Liver (tissue), 3 donors: Measurements from ENCODE around the gene SF1.

ENCODE experiments used
- ATF3 ChIP-seq: IDR thresholded peaks from 2 replicates; pipeline ENCODE4 v1.6.1; 2016; ENCODE audit warnings: antibody characterized with exemption
- GABPA ChIP-seq, 2 donors: IDR thresholded peaks in 1 of 2; conservative IDR thresholded peaks in 1 of 2; 2 replicates each; pipeline ENCODE4 v1.6.1; 2016; ENCODE audit warnings: antibody characterized with exemption in 2 of 2, mild to moderate bottlenecking in 1 of 2, moderate library complexity in 1 of 2
- HNF4G ChIP-seq: IDR thresholded peaks from 2 replicates; pipeline ENCODE4 v1.6.1; 2016; ENCODE audit warnings: antibody characterized with exemption
- JUND ChIP-seq, 2 donors: IDR thresholded peaks; 2 replicates each; pipeline ENCODE4 v1.6.1; 2016; ENCODE audit warnings: antibody characterized with exemption in 2 of 2
- NR2F2 ChIP-seq: IDR thresholded peaks from 2 replicates; pipeline ENCODE4 v1.6.1; 2016; ENCODE audit warnings: antibody characterized with exemption
- RAD21 ChIP-seq, 2 donors: IDR thresholded peaks; 2 replicates each; pipeline ENCODE4 v1.6.1; 2016; ENCODE audit warnings: antibody characterized with exemption in 2 of 2, mild to moderate bottlenecking in 2 of 2
- RXRA ChIP-seq, 2 donors: IDR thresholded peaks; 2 replicates each; pipeline ENCODE4 v1.6.1; 2017 to 2018; ENCODE audit warnings: antibody characterized with exemption in 2 of 2, mild to moderate bottlenecking in 1 of 2
- SP1 ChIP-seq: IDR thresholded peaks from 2 replicates; pipeline ENCODE4 v1.6.1; 2018; ENCODE audit warnings: antibody characterized with exemption, mild to moderate bottlenecking
- TAF1 ChIP-seq: conservative IDR thresholded peaks from 2 replicates; pipeline ENCODE4 v1.6.1; 2016; ENCODE audit warnings: antibody characterized with exemption, mild to moderate bottlenecking
- YY1 ChIP-seq: IDR thresholded peaks from 2 replicates; pipeline ENCODE4 v1.6.1; 2016; ENCODE audit warnings: antibody characterized with exemption, mild to moderate bottlenecking
- TF ChIP-seq, protein P1 (sequence below): fragments of 150-350 bp; IDR thresholded peaks from 2 replicates; pipeline ENCODE4 v1.5.1; 2017; ENCODE audit warnings: improper control_type of control experiment, low read depth, low read length; ENCODE audit not compliant: missing input control
- TF ChIP-seq, protein P2 (sequence below): IDR thresholded peaks from 2 replicates; pipeline ENCODE4 v1.6.1; 2016; ENCODE audit warnings: antibody characterized with exemption
- TF ChIP-seq, protein P3 (sequence below): IDR thresholded peaks from 2 replicates; pipeline ENCODE4 v1.6.1; 2016; ENCODE audit warnings: antibody characterized with exemption
- TF ChIP-seq, protein P4 (sequence below): IDR thresholded peaks from 2 replicates; pipeline ENCODE4 v1.6.1; 2016; ENCODE audit warnings: antibody characterized with exemption, mild to moderate bottlenecking
- donor health status: healthy.
- donor health status: healthy.

- TF ChIP-seq, protein P1, sequence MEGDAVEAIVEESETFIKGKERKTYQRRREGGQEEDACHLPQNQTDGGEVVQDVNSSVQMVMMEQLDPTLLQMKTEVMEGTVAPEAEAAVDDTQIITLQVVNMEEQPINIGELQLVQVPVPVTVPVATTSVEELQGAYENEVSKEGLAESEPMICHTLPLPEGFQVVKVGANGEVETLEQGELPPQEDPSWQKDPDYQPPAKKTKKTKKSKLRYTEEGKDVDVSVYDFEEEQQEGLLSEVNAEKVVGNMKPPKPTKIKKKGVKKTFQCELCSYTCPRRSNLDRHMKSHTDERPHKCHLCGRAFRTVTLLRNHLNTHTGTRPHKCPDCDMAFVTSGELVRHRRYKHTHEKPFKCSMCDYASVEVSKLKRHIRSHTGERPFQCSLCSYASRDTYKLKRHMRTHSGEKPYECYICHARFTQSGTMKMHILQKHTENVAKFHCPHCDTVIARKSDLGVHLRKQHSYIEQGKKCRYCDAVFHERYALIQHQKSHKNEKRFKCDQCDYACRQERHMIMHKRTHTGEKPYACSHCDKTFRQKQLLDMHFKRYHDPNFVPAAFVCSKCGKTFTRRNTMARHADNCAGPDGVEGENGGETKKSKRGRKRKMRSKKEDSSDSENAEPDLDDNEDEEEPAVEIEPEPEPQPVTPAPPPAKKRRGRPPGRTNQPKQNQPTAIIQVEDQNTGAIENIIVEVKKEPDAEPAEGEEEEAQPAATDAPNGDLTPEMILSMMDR = no peak
- TF ChIP-seq SP1 (no peak), HNF4G (no peak), RXRA (IDR thresholded peaks at IDR 0.05) (peak in 1 of 2 donors; percentile 47), YY1 (no peak), RAD21 (IDR thresholded peaks at IDR 0.05) (no peak), ATF3 (no peak), NR2F2 (no peak), GABPA (IDR thresholded peaks at IDR 0.05 in 1 of 2, conservative IDR thresholded peaks at IDR 0.05 in 1 of 2) (no peak), JUND (IDR thresholded peaks at IDR 0.05) (no peak), TAF1 (no peak)
- TF ChIP-seq, protein P2, sequence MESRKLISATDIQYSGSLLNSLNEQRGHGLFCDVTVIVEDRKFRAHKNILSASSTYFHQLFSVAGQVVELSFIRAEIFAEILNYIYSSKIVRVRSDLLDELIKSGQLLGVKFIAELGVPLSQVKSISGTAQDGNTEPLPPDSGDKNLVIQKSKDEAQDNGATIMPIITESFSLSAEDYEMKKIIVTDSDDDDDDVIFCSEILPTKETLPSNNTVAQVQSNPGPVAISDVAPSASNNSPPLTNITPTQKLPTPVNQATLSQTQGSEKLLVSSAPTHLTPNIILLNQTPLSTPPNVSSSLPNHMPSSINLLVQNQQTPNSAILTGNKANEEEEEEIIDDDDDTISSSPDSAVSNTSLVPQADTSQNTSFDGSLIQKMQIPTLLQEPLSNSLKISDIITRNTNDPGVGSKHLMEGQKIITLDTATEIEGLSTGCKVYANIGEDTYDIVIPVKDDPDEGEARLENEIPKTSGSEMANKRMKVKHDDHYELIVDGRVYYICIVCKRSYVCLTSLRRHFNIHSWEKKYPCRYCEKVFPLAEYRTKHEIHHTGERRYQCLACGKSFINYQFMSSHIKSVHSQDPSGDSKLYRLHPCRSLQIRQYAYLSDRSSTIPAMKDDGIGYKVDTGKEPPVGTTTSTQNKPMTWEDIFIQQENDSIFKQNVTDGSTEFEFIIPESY = no peak
- TF ChIP-seq, protein P3, sequence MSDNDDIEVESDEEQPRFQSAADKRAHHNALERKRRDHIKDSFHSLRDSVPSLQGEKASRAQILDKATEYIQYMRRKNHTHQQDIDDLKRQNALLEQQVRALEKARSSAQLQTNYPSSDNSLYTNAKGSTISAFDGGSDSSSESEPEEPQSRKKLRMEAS = no peak
- TF ChIP-seq, protein P4, sequence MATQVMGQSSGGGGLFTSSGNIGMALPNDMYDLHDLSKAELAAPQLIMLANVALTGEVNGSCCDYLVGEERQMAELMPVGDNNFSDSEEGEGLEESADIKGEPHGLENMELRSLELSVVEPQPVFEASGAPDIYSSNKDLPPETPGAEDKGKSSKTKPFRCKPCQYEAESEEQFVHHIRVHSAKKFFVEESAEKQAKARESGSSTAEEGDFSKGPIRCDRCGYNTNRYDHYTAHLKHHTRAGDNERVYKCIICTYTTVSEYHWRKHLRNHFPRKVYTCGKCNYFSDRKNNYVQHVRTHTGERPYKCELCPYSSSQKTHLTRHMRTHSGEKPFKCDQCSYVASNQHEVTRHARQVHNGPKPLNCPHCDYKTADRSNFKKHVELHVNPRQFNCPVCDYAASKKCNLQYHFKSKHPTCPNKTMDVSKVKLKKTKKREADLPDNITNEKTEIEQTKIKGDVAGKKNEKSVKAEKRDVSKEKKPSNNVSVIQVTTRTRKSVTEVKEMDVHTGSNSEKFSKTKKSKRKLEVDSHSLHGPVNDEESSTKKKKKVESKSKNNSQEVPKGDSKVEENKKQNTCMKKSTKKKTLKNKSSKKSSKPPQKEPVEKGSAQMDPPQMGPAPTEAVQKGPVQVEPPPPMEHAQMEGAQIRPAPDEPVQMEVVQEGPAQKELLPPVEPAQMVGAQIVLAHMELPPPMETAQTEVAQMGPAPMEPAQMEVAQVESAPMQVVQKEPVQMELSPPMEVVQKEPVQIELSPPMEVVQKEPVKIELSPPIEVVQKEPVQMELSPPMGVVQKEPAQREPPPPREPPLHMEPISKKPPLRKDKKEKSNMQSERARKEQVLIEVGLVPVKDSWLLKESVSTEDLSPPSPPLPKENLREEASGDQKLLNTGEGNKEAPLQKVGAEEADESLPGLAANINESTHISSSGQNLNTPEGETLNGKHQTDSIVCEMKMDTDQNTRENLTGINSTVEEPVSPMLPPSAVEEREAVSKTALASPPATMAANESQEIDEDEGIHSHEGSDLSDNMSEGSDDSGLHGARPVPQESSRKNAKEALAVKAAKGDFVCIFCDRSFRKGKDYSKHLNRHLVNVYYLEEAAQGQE = no peak
These were observed 42.5 kb downstream of the SF1 start for GRCh38 chr11:64735725-64736259.
